Peyer's patch (tissue), 4 donors: ENCODE data around the gene NOSTRIN. TPM values are rescaled to one million over a fixed set of nuclear protein-coding genes. Genes with fewer than 3 reads are reported as not detected.

ENCODE experiments used
- DNase-seq, 3 donors: peaks; one replicate each; pipeline ENCODE4 v3.0.0-alpha.2; 2017 to 2019
- H3K27ac ChIP-seq, 4 donors: fragments of 200-600 bp; sonication (generic); one replicate each; pipeline ENCODE4 v1.5.1; 2016 to 2019
- H3K27me3 ChIP-seq, 2 donors: fragments of 200-600 bp; sonication (generic); one replicate each; pipeline ENCODE4 v1.5.1; 2019
- H3K36me3 ChIP-seq, 3 donors: fragments of 200-600 bp; sonication (generic); one replicate each; pipeline ENCODE4 v1.5.1; 2016 to 2019
- H3K4me1 ChIP-seq, 4 donors: fragments of 200-600 bp; sonication (generic); one replicate each; pipeline ENCODE4 v1.5.1; 2016 to 2019
- H3K4me3 ChIP-seq, 4 donors: fragments of 200-600 bp; sonication (generic); 1 replicate in 3 of 4; 2 replicates in 1 of 4; pipeline ENCODE4 v1.5.1; 2016 to 2019; ENCODE audit warnings: mild to moderate bottlenecking in 1 of 4
- H3K9me3 ChIP-seq, 4 donors: fragments of 200-600 bp; sonication (generic); one replicate each; pipeline ENCODE4 v1.5.1; 2016 to 2019; ENCODE audit warnings: mild to moderate bottlenecking in 1 of 4
- CTCF ChIP-seq, 6 experiments: fragments of 450-650 bp in 4 of 6; fragments of 200-600 bp in 2 of 6; sonication (generic) in 1 of 6; IDR thresholded peaks; one replicate each; pipeline ENCODE4 v1.5.1; 2017 to 2019; ENCODE audit warnings: antibody characterized with exemption in 6 of 6, mild to moderate bottlenecking in 3 of 6, moderate library complexity in 1 of 6
- POLR2A ChIP-seq, 2 donors: fragments of 450-650 bp; IDR thresholded peaks; one replicate each; pipeline ENCODE4 v1.5.1; 2017; ENCODE audit warnings: antibody characterized with exemption in 2 of 2, mild to moderate bottlenecking in 2 of 2, moderate library complexity in 2 of 2
- total RNA-seq, 4 donors: library from RNA; depleted of rRNA; stranded (reverse); fragments of >200 nt; gene quantifications; one replicate each; pipeline ENCODE4 v1.1.0, GENCODE V29; 2016

NOSTRIN gene
- total RNA-seq, 4 donors from 2014 or later, result 67.4 to 152 (median 87.7) TPM

GRCh38 chr2:168894101-168894500, 91.7 kb downstream of the NOSTRIN start:
- no peak overlapping the region for H3K4me3 ChIP-seq
- no peak for DNase-seq
- H3K36me3 ChIP-seq, result no peaks in the 10 kb centered on the region
- H3K27ac ChIP-seq, result no peak overlapping the region
- peaks cover 0 to 8% (median 0%) of the 10 kb centered on the region in 4 donors for H3K4me1 ChIP-seq
- TF ChIP-seq CTCF (IDR thresholded peaks at IDR 0.05) (no peak), POLR2A (IDR thresholded peaks at IDR 0.05) (no peak)
- H3K27me3 ChIP-seq, result no peaks in the 10 kb centered on the region
- no peaks in the 10 kb centered on the region for H3K9me3 ChIP-seq

GRCh38 chr2:168894720-168895119, 92.3 kb downstream of the NOSTRIN start:
- no peak overlapping the region for H3K4me3 ChIP-seq
- TF ChIP-seq CTCF (IDR thresholded peaks at IDR 0.05), result no peak
- no peak for TF ChIP-seq POLR2A (IDR thresholded peaks at IDR 0.05)
- no peaks in the 10 kb centered on the region for H3K27me3 ChIP-seq
- DNase-seq, result no peak
- no peaks in the 10 kb centered on the region for H3K36me3 ChIP-seq
- peaks cover 0 to 3% (median 0%) of the 10 kb centered on the region in 4 donors for H3K4me1 ChIP-seq
- H3K27ac ChIP-seq, result no peak overlapping the region
- no peaks in the 10 kb centered on the region for H3K9me3 ChIP-seq

- H3K36me3 ChIP-seq, result no peaks in the 10 kb centered on the region
- no peaks in the 10 kb centered on the region for H3K27me3 ChIP-seq
- TF ChIP-seq POLR2A (IDR thresholded peaks at IDR 0.05) (no peak), CTCF (IDR thresholded peaks at IDR 0.05) (no peak)
- no peaks in the 10 kb centered on the region for H3K9me3 ChIP-seq
- no peak for DNase-seq
- H3K4me3 ChIP-seq, result no peak overlapping the region
- no peaks in the 10 kb centered on the region for H3K4me1 ChIP-seq
- no peak overlapping the region for H3K27ac ChIP-seq
These were observed 93.3 kb downstream of the NOSTRIN start for GRCh38 chr2:168895771-168896170.

GRCh38 chr2:168896783-168897182, 94.3 kb downstream of the NOSTRIN start:
- Histone ChIP-seq H3K27ac (no peak overlapping the region), H3K27me3 (no peaks in the 10 kb centered on the region), H3K4me3 (no peak overlapping the region), H3K36me3 (no peaks in the 10 kb centered on the region), H3K9me3 (no peaks in the 10 kb centered on the region), H3K4me1 (no peaks in the 10 kb centered on the region)
- TF ChIP-seq POLR2A (IDR thresholded peaks at IDR 0.05) (no peak), CTCF (IDR thresholded peaks at IDR 0.05) (no peak)
- no peak for DNase-seq

GRCh38 chr2:168897449-168897848, 95.0 kb downstream of the NOSTRIN start:
- H3K4me1 ChIP-seq, result no peaks in the 10 kb centered on the region
- TF ChIP-seq CTCF (IDR thresholded peaks at IDR 0.05) (no peak), POLR2A (IDR thresholded peaks at IDR 0.05) (no peak)

GRCh38 chr2:168901003-168901402, 98.6 kb downstream of the NOSTRIN start, which contains the start of gene G6PC2:
Gene G6PC2, plus strand, starts transcription at chr2:168901291. Its CDS starts 41 bp downstream, at chr2:168901332.
- Histone ChIP-seq H3K36me3 (no peaks in the 10 kb centered on the region), H3K4me3 (no peak within 1 kb of the TSS), H3K27me3 (no peaks in the 10 kb centered on the region), H3K27ac (no peak within 1 kb of the TSS), H3K4me1 (no peaks in the 10 kb centered on the region), H3K9me3 (no peaks in the 10 kb centered on the region)
- DNase-seq, result no peak
- TF ChIP-seq POLR2A (IDR thresholded peaks at IDR 0.05), result no peak
- no peak for TF ChIP-seq CTCF (IDR thresholded peaks at IDR 0.05)

More at GRCh38 chr2:168897449-168897848, 95.0 kb downstream of the NOSTRIN start:
- no peaks in the 10 kb centered on the region for H3K27me3 ChIP-seq
- H3K27ac ChIP-seq, result no peak overlapping the region
- no peaks in the 10 kb centered on the region for H3K9me3 ChIP-seq
- no peak overlapping the region for H3K4me3 ChIP-seq
- H3K36me3 ChIP-seq, result no peaks in the 10 kb centered on the region
- no peak for DNase-seq
